K562 treated with DMSO at 1 percent for 24 hours (cell line): ENCODE data around the gene KRTAP12-3. TPM values are rescaled to one million over a fixed set of nuclear protein-coding genes. Genes with fewer than 3 reads are reported as not detected.

Source experiments
- total RNA-seq: library from RNA; unstranded; fragments of 300-600 nt; gene quantifications from 2 replicates; pipeline ENCODE4 v1.2.3, GENCODE V29; 2022; ENCODE audit warnings: low read depth; ENCODE audit not compliant: insufficient read depth

The KRTAP12-3 gene, protein sequence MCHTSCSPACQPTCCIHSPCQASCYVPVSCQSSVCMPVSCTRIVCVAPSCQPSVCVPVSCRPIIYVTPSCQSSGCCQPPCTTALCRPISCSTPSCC
- not detected in 2 replicates for total RNA-seq

DNA sequence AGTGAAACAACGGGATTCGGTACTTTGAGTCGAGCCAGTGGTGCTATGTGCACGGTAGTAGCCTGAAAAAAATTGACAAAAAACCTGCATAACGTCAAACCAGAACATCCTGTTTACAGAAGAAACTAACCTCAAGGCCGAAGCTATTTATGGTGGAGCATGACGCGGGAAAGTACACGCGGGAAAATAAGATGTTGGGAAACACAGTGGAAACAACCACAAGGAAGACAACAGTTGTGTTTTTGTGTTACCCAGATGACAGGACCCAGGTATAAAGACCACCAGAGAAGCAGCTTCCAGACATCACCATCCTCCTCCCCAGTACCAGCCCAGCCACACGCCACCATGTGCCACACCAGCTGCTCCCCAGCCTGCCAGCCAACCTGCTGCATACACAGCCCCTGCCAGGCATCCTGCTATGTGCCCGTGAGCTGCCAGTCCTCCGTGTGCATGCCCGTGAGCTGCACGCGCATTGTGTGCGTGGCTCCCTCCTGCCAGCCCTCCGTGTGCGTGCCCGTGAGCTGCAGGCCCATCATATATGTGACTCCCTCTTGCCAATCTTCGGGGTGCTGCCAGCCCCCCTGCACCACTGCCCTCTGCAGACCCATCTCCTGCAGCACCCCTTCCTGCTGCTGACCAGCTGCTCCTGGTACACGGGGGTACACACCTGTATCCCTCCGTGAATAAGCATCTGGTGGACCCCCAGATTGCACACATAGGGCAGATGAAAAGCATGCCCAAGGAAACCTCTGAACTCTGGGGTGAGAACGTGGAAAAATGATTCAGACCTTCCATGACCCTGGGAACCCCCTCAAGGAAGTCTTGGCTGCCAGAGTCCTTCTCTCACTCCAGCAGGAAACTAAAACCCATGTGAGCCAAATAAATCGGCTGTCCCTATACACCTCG lies at the start of gene KRTAP12-3:
Gene KRTAP12-3, plus strand, starts transcription at position 298 of the 906 bp plus-strand sequence. Its CDS starts 48 bp downstream, at position 346.

DNA sequence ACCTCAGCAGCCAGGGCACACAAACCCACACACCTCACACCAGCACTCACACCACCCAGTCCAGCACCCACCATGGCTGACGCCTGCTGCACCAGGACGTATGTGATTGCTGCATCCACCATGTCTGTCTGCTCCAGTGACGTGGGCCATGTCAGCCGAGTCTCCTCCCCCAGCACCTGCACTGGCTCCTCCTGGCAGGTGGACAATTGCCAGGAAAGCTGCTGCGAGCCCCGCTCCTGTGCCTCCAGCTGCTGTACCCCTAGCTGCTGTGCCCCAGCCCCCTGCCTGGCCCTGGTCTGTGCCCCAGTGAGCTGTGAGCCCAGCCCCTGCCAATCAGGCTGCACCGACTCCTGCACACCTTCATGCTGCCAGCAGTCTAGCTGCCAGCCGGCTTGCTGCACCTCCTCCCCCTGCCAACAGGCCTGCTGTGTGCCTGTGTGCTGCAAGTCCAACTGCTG lies 45.7 kb upstream of the KRTAP12-3 start, which contains the start of gene KRTAP10-8:
Gene KRTAP10-8, plus strand, starts transcription at position 51 of the 458 bp plus-strand sequence. Its CDS starts 22 bp downstream, at position 73.

DNA sequence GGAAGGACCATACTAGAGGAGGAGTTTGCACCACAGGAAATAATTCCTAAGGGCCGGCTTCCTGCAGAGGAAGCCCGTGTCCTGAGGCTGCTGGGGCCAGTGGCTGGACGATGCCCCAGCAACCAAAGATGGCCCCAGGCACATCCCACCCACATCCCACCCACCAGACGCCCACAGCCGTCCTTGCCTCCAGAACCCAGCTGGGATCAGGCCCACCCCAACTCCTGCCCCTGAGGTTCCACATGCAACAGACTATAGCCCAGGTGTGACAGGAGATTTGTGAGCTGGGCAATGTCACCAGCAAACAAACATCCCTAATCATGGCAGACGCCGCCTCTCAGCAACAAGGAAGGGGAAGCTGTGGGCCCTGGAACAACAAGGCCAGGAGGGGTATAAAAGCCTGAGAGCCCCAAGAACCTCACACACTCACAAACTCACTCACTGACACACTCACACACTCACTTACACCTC lies 31.0 kb upstream of the KRTAP12-3 start, which contains the start of gene KRTAP10-9:
Gene KRTAP10-9, plus strand, starts transcription at position 421 of the 471 bp plus-strand sequence. CDS start 79 bp downstream, outside the sequence.

DNA sequence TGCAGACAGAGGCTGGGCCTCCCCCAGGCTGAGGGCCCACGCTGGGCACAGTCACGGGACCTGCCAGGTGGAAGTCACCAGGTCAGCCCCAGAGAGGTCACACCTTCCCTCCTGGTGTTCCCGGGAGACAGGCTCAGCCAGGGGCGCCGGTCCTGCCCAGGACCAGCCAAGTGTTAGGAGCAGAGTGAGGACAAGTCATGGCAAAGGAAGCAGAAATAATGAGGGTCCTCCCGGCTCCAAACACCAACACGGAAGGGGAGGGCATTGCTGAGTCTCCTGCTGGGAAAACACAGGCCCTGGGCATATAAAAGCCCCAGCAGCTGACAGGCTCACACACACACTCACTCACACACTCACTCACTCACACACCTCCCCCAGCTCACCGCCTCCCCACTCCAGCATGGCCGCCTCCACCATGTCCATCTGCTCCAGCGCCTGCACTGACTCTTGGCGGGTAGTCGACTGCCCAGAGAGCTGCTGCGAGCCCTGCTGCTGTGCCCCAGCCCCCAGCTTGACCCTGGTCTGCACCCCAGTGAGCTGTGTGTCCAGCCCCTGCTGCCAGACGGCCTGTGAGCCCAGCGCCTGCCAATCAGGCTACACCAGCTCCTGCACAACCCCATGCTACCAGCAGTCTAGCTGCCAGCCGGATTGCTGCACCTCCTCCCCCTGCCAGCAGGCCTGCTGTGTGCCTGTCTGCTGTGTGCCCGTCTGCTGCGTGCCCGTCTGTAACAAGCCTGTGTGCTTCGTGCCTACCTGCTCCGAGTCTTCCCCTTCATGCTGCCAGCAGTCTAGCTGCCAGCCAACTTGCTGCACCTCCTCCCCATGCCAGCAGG lies 20.5 kb upstream of the KRTAP12-3 start, which contains the start of gene KRTAP10-10:
Gene KRTAP10-10, plus strand, starts transcription at position 339 of the 833 bp plus-strand sequence. Its CDS starts 62 bp downstream, at position 401.

DNA sequence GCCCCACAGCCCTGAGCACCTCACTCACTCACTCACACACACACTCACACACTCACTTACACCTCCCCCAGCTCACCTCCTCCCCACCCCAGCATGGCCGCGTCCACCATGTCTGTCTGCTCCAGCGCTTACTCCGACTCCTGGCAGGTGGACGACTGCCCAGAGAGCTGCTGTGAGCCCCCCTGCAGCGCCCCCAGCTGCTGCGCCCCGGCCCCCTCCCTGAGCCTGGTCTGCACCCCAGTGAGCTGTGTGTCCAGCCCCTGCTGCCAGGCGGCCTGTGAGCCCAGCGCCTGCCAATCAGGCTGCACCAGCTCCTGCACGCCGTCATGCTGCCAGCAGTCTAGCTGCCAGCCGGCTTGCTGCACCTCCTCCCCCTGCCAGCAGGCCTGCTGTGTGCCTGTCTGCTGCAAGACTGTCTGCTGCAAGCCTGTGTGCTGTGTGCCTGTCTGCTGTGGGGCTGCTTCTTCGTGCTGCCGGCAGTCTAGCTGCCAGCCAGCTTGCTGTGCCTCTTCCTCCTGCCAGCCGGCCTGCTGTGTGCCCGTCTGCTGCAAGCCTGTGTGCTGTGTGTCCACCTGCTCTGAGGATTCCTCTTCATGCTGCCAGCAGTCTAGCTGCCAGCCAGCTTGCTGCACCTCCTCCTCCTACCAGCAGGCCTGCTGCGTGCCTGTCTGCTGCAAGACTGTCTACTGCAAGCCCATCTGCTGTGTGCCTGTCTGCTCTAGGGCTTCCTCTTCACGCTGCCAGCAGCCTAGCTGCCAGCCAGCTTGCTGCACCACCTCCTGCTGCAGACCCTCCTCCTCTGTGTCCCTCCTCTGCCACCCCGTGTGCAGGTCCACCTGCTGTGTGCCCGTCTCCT lies 11.1 kb upstream of the KRTAP12-3 start, which contains the start of gene KRTAP10-11:
Gene KRTAP10-11, plus strand, starts transcription at position 49 of the 856 bp plus-strand sequence. Its CDS starts 45 bp downstream, at position 94.

DNA sequence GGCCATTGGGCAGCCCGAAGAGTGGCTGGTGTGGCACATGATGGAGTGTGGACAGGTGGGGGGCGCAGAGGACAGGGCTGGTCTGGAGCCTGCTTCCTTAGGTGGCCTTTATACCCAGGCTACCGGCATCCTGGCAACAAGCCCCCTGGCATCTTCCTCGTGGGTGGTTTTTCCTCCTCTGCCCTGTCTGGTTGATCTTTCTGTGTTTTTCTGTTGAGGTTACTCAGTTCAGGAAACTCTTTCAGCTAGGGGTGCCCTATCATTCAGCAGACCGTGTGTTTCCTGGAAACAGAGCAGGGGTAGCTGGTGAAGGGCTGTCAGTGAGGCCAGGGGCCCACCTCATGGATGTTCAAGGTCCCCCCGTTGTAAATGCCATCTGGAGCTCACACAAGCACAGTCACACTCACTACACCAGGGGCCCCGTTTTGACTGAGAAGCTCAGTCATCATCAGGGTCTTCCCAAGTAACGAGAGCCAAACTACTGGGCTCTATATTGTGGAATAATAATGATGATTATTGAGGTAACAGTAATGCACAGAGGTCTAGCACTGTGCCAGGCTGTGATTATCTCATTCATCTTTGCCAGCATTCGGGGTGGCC lies 3.1 kb upstream of the KRTAP12-3 start, which contains the start of gene KRTAP12-4:
Gene KRTAP12-4, minus strand, starts transcription at position 84 of the 600 bp plus-strand sequence. Its CDS starts 45 bp downstream, at position 39.

DNA sequence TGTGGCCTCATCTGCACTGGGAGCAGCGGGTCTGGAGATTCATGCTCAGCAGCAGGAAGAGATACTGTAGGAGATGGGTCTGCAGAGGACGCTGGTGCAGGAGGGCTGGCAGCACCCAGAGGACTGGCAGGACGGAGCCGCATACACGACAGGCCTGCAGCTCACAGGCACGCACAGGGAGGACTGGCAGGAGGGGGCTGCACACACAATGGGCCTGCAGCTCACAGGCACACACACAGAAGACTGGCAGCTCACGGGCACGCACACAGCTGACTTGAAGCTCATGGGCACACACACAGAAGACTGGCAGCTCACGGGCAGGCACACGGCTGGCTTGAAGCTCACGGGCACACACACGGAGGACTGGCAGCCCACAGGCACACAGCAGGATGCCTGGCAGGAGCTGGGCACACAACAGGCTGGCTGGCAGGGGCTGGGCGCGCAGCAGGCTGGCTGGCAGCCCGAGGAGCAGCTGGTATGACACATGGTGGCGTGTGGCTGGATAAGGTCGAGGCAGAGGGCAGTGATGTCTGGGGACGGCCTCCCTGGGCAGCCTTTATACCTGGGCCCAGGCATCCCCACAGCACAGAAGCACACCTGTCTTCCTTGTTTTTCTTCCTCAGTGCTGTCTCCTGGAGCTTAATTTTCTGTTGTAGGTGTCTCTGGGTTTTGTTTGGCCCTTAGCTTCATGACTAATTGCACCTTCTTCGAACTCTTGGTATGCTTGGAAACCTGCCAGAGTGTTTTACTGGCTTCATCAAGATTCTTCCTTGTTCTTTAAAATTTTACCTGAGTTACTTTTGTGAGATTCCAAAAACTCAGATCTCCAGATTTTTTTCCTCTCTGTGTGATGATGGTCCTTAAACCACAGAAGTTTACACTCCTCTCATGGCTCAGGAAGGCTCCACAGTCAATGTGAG lies 8.9 kb downstream of the KRTAP12-3 start, which contains the start of gene KRTAP12-2:
Gene KRTAP12-2, minus strand, starts transcription at position 527 of the 920 bp plus-strand sequence. Its CDS starts 41 bp downstream, at position 486.

DNA sequence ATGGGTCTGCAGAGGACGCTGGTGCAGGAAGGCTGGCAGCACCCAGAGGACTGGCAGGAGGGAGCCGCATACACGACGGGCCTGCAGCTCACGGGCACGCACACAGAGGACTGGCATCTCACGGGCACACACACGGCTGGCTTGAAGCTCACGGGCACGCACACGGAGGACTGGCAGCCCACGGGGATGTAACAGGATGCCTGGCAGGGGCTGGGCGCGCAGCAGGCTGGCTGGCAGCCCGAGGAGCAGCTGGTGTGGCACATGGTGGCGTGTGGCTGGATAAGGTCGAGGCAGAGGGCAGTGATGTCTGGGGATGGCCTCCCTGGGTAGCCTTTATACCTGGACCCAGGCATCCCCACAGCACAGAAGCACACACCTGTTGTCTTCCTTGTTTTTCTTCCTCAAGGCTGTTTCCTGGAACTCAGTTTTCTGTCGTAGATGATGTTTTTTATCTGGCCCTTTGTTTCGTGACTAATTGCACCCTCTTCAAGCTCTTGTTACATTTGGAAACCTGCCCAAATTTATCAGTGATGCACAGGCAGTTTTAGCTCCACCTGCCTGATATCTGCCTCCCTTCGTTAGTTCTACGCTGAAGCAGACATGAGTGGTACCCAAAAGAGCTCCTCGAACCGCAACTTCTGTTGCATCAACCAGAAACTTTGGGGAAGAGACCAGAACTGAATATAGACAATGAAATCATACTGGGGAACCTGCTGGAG lies 24.3 kb downstream of the KRTAP12-3 start, which contains the start of gene KRTAP12-1:
Gene KRTAP12-1, minus strand, starts transcription at position 303 of the 719 bp plus-strand sequence. Its CDS starts 40 bp downstream, at position 263.

DNA sequence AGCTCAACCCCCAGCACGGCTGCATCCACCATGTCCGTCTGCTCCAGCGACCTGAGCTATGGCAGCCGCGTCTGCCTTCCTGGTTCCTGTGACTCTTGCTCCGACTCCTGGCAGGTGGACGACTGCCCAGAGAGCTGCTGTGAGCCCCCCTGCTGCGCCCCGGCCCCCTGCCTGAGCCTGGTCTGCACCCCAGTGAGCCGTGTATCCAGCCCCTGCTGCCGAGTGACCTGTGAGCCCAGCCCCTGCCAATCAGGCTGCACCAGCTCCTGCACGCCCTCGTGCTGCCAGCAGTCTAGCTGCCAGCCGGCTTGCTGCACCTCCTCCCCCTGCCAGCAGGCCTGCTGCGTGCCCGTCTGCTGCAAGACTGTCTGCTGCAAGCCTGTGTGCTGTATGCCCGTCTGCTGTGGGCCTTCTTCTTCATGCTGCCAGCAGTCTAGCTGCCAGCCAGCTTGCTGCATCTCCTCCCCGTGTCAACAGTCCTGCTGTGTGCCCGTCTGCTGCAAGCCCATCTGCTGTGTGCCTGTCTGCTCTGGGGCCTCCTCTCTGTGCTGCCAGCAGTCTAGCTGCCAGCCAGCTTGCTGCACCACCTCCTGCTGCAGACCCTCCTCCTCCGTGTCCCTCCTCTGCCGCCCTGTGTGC lies 39.6 kb downstream of the KRTAP12-3 start, which contains the start of gene KRTAP10-12:
Gene KRTAP10-12, plus strand, starts transcription at position 1 of the 639 bp plus-strand sequence. Its CDS starts 30 bp downstream, at position 31.

Other genes with a start within 250 kb of the KRTAP12-3 start
- 0.13 and 0.21 TPM in 2 replicates for gene LRRC3, start 202.4 kb upstream of the KRTAP12-3 start, total RNA-seq
- gene KRTAP10-1, start 117.7 kb upstream of the KRTAP12-3 start, total RNA-seq: not detected in 2 replicates
- gene KRTAP10-2, start 106.4 kb upstream of the KRTAP12-3 start, total RNA-seq: not detected in 2 replicates
- not detected in 2 replicates for gene KRTAP10-3, start 99.1 kb upstream of the KRTAP12-3 start, total RNA-seq
- not detected in 2 replicates for gene KRTAP10-4, start 84.2 kb upstream of the KRTAP12-3 start, total RNA-seq
- gene KRTAP10-5, start 77.3 kb upstream of the KRTAP12-3 start, total RNA-seq: not detected in 2 replicates
- gene KRTAP10-6, start 65.4 kb upstream of the KRTAP12-3 start, total RNA-seq: not detected in 2 replicates
- gene KRTAP10-7, start 57.3 kb upstream of the KRTAP12-3 start, total RNA-seq: not detected in 2 replicates
- gene KRTAP10-8, start 45.9 kb upstream of the KRTAP12-3 start, total RNA-seq: not detected in 2 replicates
- not detected in 2 replicates for gene KRTAP10-9, start 30.8 kb upstream of the KRTAP12-3 start, total RNA-seq
- gene KRTAP10-10, start 20.6 kb upstream of the KRTAP12-3 start, total RNA-seq: not detected in 2 replicates
- not detected in 2 replicates for gene KRTAP10-11, start 11.5 kb upstream of the KRTAP12-3 start, total RNA-seq
- gene KRTAP12-4, start 3.3 kb upstream of the KRTAP12-3 start, total RNA-seq: not detected in 2 replicates
- gene KRTAP12-2, start 9.0 kb downstream of the KRTAP12-3 start, total RNA-seq: not detected in 2 replicates
- gene KRTAP12-1, start 24.2 kb downstream of the KRTAP12-3 start, total RNA-seq: not detected in 2 replicates
- gene KRTAP10-12, start 39.2 kb downstream of the KRTAP12-3 start, total RNA-seq: not detected in 2 replicates
- 0.08 TPM in 1 of 2 replicates, not detected in the other for gene TSPEAR, start 53.6 kb downstream of the KRTAP12-3 start, total RNA-seq
- gene UBE2G2, start 143.9 kb downstream of the KRTAP12-3 start, total RNA-seq: 67.6 and 76.4 TPM in 2 replicates
- 76.7 and 81.9 TPM in 2 replicates for gene SUMO3, start 160.1 kb downstream of the KRTAP12-3 start, total RNA-seq
- 157 and 170 TPM in 2 replicates for gene PTTG1IP, start 215.8 kb downstream of the KRTAP12-3 start, total RNA-seq